Measurements from ENCODE around the gene ALX3. TPM values are rescaled to one million over a fixed set of nuclear protein-coding genes. Genes with fewer than 3 reads are reported as not detected.

The ALX3 gene
- total and polyA plus RNA-seq, 2 of the 8 experiments (the other 6 are each of a cell fraction or from before 2014, with no cell fraction given), result 0.20 TPM; not detected in 1

DNA sequence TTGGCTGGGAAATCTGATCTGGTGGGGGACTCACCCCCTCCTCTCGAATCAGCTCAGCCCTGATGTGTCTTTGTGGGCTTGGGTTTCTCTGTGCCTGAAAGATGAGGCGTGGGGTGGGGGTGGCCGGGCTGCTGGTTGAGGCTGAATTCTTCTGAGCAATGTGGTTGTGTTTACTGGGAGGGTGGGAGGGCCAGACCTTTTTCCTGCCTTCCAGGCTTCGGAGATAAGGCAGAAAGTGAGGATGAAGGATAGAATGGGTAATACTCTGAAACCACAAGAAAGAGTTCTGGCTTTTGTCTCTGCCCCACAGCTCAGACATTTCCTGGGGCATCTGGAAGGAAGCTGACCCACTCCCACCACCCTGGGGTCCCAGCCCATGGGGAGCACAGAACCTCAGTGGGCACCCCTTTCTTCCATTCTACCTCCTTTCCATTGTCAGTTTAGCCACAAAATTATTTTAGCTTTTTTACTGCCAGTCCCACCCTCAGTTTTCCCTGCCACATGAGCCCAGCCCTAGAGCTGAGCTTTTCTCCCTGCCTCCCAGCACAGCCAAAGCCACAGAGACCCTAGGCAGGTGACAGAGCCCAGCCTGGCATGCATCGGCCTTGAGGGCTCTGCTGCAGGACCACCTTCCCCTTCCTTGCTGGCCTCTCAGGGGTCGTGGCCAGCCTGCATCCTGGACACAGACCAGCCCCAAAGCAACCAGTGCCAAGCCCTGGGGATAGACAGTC is 11.2 kb downstream of the ALX3 start:
- ChIA-PET POLR2A (ENCODE audit: partially characterized antibody) (interaction anchor here (0.8 to 1.7 kb wide), 7 partner anchors 10 to 44 kb away, joined by 3 to 6 read pairs (median 4); no protein-coding TSS in a partner anchor), CTCF (ENCODE audit: partially characterized antibody) (interaction anchor here (0.6 to 52.4 kb wide), 19 partner anchors 5 to 1432 kb away, joined by 3 to 1450 read pairs (median 4); partner anchors contain the start of genes ALX3, STRIP1 and UBL4B)

More for the DNA sequence above, 11.2 kb downstream of the ALX3 start:
- H4K20me1 ChIP-seq (replicated peaks in 1 of 2; ENCODE audit: control insufficient read depth in 1 of 2, insufficient read depth in 2 of 2, low read length in 2 of 2), result peaks cover 6 to 18% of the 10 kb centered on the region in 2 experiments
- no peak overlapping the region for H4K5ac ChIP-seq (ENCODE audit: insufficient read length, low read depth, low read length)
- no peaks in the 10 kb centered on the region for H3K4me1 ChIP-seq (replicated peaks in 1 of 4; ENCODE audit: control insufficient read depth in 3 of 4, insufficient read depth in 4 of 4, low read length in 3 of 4)
- H2BK5ac ChIP-seq (ENCODE audit: low read depth, low read length), result no peak overlapping the region
- H2BK20ac ChIP-seq (ENCODE audit: low read length), result no peak overlapping the region
- no peak overlapping the region for H3K18ac ChIP-seq (ENCODE audit: extremely low read depth, low read length)
- H3K36me3 ChIP-seq (ENCODE audit: control insufficient read depth in 2 of 4, insufficient read depth in 4 of 4, low read length in 3 of 4), result peaks cover 13 to 34% (median 25%) of the 10 kb centered on the region in 4 experiments
- FAIRE-seq, result no peak
- H3K27me3 ChIP-seq (replicated peaks in 1 of 4; ENCODE audit: control insufficient read depth in 3 of 4, extremely low read depth in 1 of 4, insufficient read depth in 3 of 4, low read length in 3 of 4), result no peaks in the 10 kb centered on the region
- H4K91ac ChIP-seq (replicated peaks; ENCODE audit: insufficient read length, low read length), result no peak overlapping the region
- H3K23me2 ChIP-seq (ENCODE audit: low read depth, low read length), result no peaks in the 10 kb centered on the region
- H3K9ac ChIP-seq (replicated peaks in 1 of 4; ENCODE audit: extremely low read depth in 1 of 4, low read depth in 3 of 4, low read length in 3 of 4), result no peak overlapping the region
- H4K8ac ChIP-seq (ENCODE audit: extremely low read depth, insufficient read depth, low read length), result no peak overlapping the region
- H3K4ac ChIP-seq (replicated peaks; ENCODE audit: insufficient read length, low read depth, low read length), result no peak overlapping the region
- no peak overlapping the region for H2AFZ ChIP-seq (ENCODE audit: low read length)
- no peak overlapping the region for H3K56ac ChIP-seq (replicated peaks; ENCODE audit: insufficient read length, low read depth, low read length)
- H3K27ac ChIP-seq (ENCODE audit: low read depth, low read length), result no peak overlapping the region
- no peak overlapping the region for H2BK15ac ChIP-seq (ENCODE audit: low read length)
- H3K4me2 ChIP-seq (ENCODE audit: insufficient read depth in 1 of 2, low read depth in 2 of 2, low read length in 2 of 2), result no peak overlapping the region
- 86% methylated on average over 6 of the region's 6 CpGs; no CpG with 5 or more reads in 1 of the 2 experiments for WGBS, 2 experiments (ENCODE audit: extremely low coverage in 1 of 2, insufficient coverage in 1 of 2, insufficient read length in 1 of 2, insufficient replicate concordance in 2 of 2, low coverage in 1 of 2, low lambda C conversion rate in 2 of 2, missing lambda C conversion rate in 1 of 2)
- no peak overlapping the region for H2AK5ac ChIP-seq (ENCODE audit: low read depth, low read length)
- no peak overlapping the region for H2BK12ac ChIP-seq (ENCODE audit: low read depth, low read length)
- H3K9me3 ChIP-seq (ENCODE audit: insufficient read depth in 2 of 2, low read depth in 1 of 2, low read length in 1 of 2), result no peaks in the 10 kb centered on the region
- H3K23ac ChIP-seq (ENCODE audit: insufficient read length), result no peak overlapping the region
- no peak for TF ChIP-seq JUN (IDR thresholded peaks at IDR 0.05; ENCODE audit: low read depth, low read length)
- TF ChIP-seq, protein P1, sequence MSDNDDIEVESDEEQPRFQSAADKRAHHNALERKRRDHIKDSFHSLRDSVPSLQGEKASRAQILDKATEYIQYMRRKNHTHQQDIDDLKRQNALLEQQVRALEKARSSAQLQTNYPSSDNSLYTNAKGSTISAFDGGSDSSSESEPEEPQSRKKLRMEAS (IDR thresholded peaks at IDR 0.05), result no peak
- TF ChIP-seq, protein P2, sequence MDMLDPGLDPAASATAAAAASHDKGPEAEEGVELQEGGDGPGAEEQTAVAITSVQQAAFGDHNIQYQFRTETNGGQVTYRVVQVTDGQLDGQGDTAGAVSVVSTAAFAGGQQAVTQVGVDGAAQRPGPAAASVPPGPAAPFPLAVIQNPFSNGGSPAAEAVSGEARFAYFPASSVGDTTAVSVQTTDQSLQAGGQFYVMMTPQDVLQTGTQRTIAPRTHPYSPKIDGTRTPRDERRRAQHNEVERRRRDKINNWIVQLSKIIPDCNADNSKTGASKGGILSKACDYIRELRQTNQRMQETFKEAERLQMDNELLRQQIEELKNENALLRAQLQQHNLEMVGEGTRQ (IDR thresholded peaks at IDR 0.05; ENCODE audit: low read length), result no peak
- TF ChIP-seq EZH2 (IDR thresholded peaks at IDR 0.05; ENCODE audit: low read depth, low read length, severe bottlenecking), result no peak
- no peak for TF ChIP-seq SRF (IDR thresholded peaks at IDR 0.05; ENCODE audit: low read depth, low read length)
- H3K79me2 ChIP-seq (ENCODE audit: control insufficient read depth in 1 of 2, insufficient read depth in 2 of 2, low read length in 2 of 2), result no peaks in the 10 kb centered on the region
- DNase-seq (ENCODE audit: low read depth in 1 of 2, low spot score in 2 of 2), result no peak
- no peak overlapping the region for H3K14ac ChIP-seq (ENCODE audit: insufficient read length)
- H2BK120ac ChIP-seq (replicated peaks; ENCODE audit: low read depth, low read length), result no peak overlapping the region
- no peaks in the 10 kb centered on the region; the same call in 1 of the 2 replicates for H3K79me1 ChIP-seq (ENCODE audit: low read depth, low read length)
- H3K4me3 ChIP-seq (ENCODE audit: extremely low read depth in 1 of 4, insufficient read depth in 2 of 4, low read depth in 3 of 4, low read length in 4 of 4), result no peak overlapping the region

All from H1 (cell line).